Stimulated activated effector memory CD8-positive, alpha-beta T cell treated with anti-CD3 and anti-CD28 coated beads, Interleukin-12 subunit alpha, Interleukin-12 subunit beta, amount 100 ng/mL, for 72 hours (primary cell): ENCODE results near the gene DENND1A.

Source experiments
- ATAC-seq: fragments of 150-1000 bp; cut with Tn5 transposase; 2 replicates; pipeline ENCODE4 v1.10.0; 2021
- DNase-seq, 2 donors: peaks; one replicate each; pipeline ENCODE4 v3.0.0; 2021 to 2022; ENCODE audit warnings: low spot score in 2 of 2
- H3K27ac Mint-ChIP-seq: one replicate; pipeline ENCODE4 v1.8.0; 2022; ENCODE audit warnings: mild to moderate bottlenecking, mixed read lengths
- H3K36me3 Mint-ChIP-seq: one replicate; pipeline ENCODE4 v1.8.0; 2022; ENCODE audit warnings: mild to moderate bottlenecking, mixed read lengths
- H3K4me1 Mint-ChIP-seq: one replicate; pipeline ENCODE4 v1.8.0; 2022; ENCODE audit warnings: mixed read lengths
- H3K4me3 Mint-ChIP-seq: one replicate; pipeline ENCODE4 v1.8.0; 2022; ENCODE audit warnings: mild to moderate bottlenecking, mixed read lengths
- H3K9me3 Mint-ChIP-seq: one replicate; pipeline ENCODE4 v1.8.0; 2022; ENCODE audit warnings: mixed read lengths

Gene DENND1A

GRCh38 chr9:123365881-123366528 is 563.9 kb downstream of the DENND1A start:
- DNase-seq (no peak), ATAC-seq (no peak)
- Mint-ChIP-seq H3K36me3 (no peaks in the 10 kb centered on the region), H3K4me1 (peaks cover 7% of the 10 kb centered on the region), H3K4me3 (no peak overlapping the region), H3K27ac (no peak overlapping the region), H3K9me3 (no peaks in the 10 kb centered on the region)

GRCh38 chr9:123365287-123365880 is 564.5 kb downstream of the DENND1A start:
- Mint-ChIP-seq H3K4me1 (peaks cover 7% of the 10 kb centered on the region), H3K4me3 (no peak overlapping the region), H3K36me3 (no peaks in the 10 kb centered on the region), H3K27ac (no peak overlapping the region), H3K9me3 (no peaks in the 10 kb centered on the region)
- ATAC-seq, result no peak
- DNase-seq, result no peak

GRCh38 chr9:123364241-123364824 is 565.6 kb downstream of the DENND1A start:
- DNase-seq, result no peak
- ATAC-seq, result no peak
- Mint-ChIP-seq H3K27ac (no peak overlapping the region), H3K9me3 (no peaks in the 10 kb centered on the region), H3K4me3 (no peak overlapping the region), H3K4me1 (peaks cover 13% of the 10 kb centered on the region), H3K36me3 (no peaks in the 10 kb centered on the region)

GRCh38 chr9:123362856-123363255 is 567.1 kb downstream of the DENND1A start:
- Mint-ChIP-seq H3K9me3 (no peaks in the 10 kb centered on the region), H3K36me3 (no peaks in the 10 kb centered on the region)
- no peak for DNase-seq

DNA sequence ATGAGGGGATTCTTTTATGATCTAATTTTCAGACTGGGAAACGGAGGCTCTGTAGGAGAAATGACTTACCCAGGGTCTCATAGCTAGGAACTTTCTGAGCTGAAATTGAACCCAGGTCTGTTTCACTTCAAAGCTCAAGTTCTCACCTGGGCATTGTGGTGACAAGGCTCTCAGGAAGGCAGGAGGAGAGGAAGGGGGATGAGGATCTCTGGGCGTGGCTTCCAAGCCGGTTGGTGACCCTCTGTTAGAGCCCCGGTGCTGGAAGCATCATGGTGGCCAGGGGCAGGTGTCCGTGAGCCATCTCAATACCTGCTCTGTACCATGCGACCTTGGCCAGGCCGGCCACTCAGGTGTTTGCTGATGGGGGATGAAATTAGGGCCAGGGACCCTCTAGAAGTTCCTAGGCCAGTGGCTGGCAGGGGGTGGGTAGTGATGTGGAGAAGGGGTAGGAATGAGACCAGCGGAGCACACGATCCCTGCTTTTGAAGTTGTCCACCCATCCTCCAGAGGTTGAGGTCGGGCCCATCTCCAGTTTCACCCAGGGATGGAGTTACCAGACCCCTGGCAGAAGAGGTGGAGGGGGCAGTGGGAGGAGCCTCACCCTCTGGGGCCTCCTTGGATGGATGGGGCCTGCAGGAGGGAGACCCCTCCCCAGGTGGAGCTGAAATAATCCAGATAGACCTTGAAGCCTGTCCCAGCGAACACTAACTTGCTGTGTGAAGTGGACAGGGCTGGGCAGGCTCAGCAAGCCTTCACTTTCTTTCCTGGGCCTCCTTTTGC is 568.0 kb downstream of the DENND1A start:
- no peak overlapping the region for H3K27ac Mint-ChIP-seq
- DNase-seq, result no peak
- peaks cover 14% of the 10 kb centered on the region for H3K4me1 Mint-ChIP-seq
- H3K9me3 Mint-ChIP-seq, result no peaks in the 10 kb centered on the region
- no peaks in the 10 kb centered on the region for H3K36me3 Mint-ChIP-seq
- H3K4me3 Mint-ChIP-seq, result no peak overlapping the region
- ATAC-seq, result no peak

More at GRCh38 chr9:123362856-123363255, 567.1 kb downstream of the DENND1A start:
- peaks cover 14% of the 10 kb centered on the region for H3K4me1 Mint-ChIP-seq
- no peak overlapping the region for H3K27ac Mint-ChIP-seq
- ATAC-seq, result no peak
- H3K4me3 Mint-ChIP-seq, result no peak overlapping the region

DNA sequence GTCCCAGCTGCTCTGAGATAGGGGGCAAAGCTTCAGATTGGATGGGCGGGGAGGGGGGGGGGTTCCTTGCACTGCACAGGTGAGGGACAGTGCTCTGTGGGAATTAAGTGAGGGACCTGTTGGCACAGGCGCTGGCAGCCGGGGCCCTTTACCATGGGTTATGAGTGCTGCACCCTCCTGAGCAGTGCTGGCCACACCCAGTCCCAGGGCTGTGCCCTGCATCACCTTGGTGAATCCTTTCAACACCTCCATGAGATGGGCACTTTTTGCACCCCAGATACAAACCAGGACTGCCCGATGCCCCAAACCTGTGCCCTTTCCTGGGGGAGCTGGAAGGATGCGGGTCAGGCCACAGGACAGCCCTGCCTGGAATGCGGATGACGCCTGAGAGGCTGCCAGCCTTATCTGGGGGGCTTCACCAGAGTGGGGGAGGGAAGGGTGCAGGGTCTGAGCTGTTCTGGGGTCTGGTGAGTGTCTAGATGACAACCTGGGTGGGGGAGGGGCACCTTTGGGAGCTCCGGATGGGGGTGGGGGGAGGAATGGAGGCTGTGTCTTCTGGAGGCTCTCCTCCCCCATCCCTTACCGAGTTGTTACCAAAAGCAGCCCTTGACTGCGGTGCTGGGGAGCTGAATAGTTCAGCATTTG is 568.7 kb downstream of the DENND1A start:
- Mint-ChIP-seq H3K4me1 (peaks cover 14% of the 10 kb centered on the region), H3K4me3 (no peak overlapping the region), H3K9me3 (no peaks in the 10 kb centered on the region), H3K27ac (no peak overlapping the region), H3K36me3 (no peaks in the 10 kb centered on the region)
- ATAC-seq (no peak), DNase-seq (no peak)

DNA sequence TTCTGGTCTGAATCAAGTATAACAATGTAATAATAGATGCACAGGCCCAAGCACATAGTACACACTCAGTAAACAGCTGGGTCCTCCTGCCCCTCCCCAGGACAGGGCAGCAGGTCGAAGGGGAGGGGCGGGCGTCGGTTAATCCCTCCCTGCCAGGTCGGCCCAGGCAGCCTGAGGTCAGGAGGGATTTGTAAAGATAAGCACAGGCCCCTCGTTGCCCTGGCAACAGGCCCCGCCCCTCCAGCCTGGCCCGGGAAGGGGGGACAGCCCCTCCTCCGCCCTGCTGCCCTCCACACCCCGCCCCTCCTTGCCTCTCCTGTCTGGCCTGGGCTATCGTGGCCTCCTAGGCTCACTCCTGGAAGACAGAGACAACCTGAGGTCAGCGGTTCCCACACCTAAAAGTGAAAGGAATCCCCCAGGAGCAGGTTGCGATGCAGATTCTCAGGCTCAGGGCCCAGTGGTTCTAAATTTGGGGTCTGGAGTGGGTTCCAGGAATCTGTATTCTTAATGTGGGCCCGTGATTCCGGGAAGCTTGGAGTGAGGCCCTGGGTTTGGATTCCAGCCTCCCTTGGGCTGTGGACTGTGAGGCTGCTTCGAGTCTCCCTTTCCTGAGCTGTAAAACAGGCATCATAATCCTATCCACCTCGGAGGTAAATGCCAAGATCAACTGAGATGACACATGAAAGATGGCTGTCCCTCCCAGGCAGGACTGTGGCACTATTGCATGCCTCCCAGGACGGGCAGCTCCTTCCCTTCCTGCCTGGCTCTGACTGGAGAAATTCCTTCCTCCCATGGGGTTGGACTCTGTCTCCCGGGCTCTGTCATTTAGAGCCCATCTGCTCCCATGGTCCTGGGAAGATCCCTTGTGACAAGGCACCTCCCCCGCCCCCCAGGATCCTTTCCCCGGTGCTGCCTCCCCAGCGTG is 569.5 kb downstream of the DENND1A start:
- Mint-ChIP-seq H3K4me1 (peaks cover 14% of the 10 kb centered on the region), H3K9me3 (no peaks in the 10 kb centered on the region), H3K27ac (no peak overlapping the region), H3K4me3 (no peak overlapping the region), H3K36me3 (no peaks in the 10 kb centered on the region)
- DNase-seq (peak in 1 of 2 donors; percentile 15), ATAC-seq (peak; percentile 34)

GRCh38 chr9:123359546-123359945 is 570.4 kb downstream of the DENND1A start:
- no peak overlapping the region for H3K27ac Mint-ChIP-seq

DNA sequence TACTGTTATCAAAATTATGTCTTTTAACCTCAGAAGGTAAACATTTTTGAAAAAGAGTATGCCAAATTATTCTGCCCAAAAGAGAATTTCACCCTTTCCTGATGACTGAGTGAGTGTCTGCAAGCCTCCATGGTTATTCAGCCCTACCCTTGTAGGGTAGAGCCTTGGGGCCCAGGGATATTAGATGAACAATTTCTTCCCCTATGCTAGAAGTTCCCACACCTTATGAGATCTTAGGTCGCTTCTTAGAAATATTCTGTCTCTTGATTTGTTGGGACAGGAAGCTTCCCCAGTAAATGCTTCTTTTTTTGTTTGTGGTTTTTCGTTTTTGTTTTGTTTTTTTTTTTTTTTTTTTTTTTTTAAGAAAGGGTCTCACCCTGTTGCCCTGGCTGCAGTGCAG is 570.8 kb downstream of the DENND1A start:
- no peaks in the 10 kb centered on the region for H3K9me3 Mint-ChIP-seq
- ATAC-seq (no peak), DNase-seq (no peak)
- peaks cover 13% of the 10 kb centered on the region for H3K4me1 Mint-ChIP-seq
- H3K27ac Mint-ChIP-seq, result no peak overlapping the region
- H3K36me3 Mint-ChIP-seq, result no peaks in the 10 kb centered on the region
- H3K4me3 Mint-ChIP-seq, result no peak overlapping the region

More at GRCh38 chr9:123359546-123359945, 570.4 kb downstream of the DENND1A start:
- H3K9me3 Mint-ChIP-seq, result no peaks in the 10 kb centered on the region
- H3K4me1 Mint-ChIP-seq, result peaks cover 14% of the 10 kb centered on the region
- no peak for ATAC-seq
- DNase-seq, result no peak
- no peaks in the 10 kb centered on the region for H3K36me3 Mint-ChIP-seq
- H3K4me3 Mint-ChIP-seq, result no peak overlapping the region

DNA sequence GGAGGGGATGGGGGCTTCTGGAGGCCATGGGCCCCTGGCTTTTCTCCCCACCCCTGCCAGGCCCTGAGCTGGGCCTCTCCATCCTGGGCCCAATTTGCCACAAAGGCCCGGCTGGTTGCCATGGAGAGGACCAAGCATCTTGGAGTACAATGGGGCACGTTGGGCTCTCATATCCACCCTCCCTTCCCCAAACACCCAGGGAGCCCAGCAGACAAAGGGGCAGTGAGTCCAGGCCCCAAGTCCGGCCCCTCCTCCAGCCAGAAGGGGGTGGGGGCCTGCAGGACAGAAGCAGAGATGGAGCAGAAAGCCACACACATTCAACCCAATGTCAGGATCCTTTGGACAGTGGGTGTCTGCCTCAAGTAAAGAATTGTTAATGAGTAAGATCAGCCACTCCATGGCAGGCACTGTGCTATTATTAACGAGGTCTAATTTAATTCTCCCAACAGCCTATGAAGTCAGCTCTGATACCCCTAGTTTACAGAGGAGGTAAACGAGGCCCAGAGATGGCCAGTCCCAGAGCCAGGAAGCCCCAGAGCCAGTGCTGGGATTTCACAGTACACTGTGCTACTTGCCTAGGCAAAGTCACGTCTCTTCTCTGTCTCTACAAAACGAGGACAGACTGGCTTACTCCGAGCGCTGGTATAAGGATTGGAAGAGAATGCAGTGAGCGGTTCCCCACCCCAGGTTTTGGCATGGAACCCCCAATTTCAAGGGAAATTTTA is 571.6 kb downstream of the DENND1A start:
- no peak for ATAC-seq
- Mint-ChIP-seq H3K4me3 (no peak overlapping the region), H3K9me3 (no peaks in the 10 kb centered on the region), H3K27ac (no peak overlapping the region), H3K36me3 (no peaks in the 10 kb centered on the region), H3K4me1 (peaks cover 14% of the 10 kb centered on the region)
- no peak for DNase-seq

GRCh38 chr9:123357743-123358059 is 572.2 kb downstream of the DENND1A start:
- Mint-ChIP-seq H3K36me3 (no peaks in the 10 kb centered on the region), H3K4me3 (no peak overlapping the region), H3K4me1 (peaks cover 14% of the 10 kb centered on the region), H3K27ac (no peak overlapping the region), H3K9me3 (no peaks in the 10 kb centered on the region)
- no peak for DNase-seq
- ATAC-seq, result no peak

- no peak for ATAC-seq
- DNase-seq, result no peak
- no peaks in the 10 kb centered on the region for H3K36me3 Mint-ChIP-seq
- peaks cover 14% of the 10 kb centered on the region for H3K4me1 Mint-ChIP-seq
- H3K4me3 Mint-ChIP-seq, result no peak overlapping the region
- no peak overlapping the region for H3K27ac Mint-ChIP-seq
- no peaks in the 10 kb centered on the region for H3K9me3 Mint-ChIP-seq
Measured at GRCh38 chr9:123356851-123357742, 572.8 kb downstream of the DENND1A start.

DNA sequence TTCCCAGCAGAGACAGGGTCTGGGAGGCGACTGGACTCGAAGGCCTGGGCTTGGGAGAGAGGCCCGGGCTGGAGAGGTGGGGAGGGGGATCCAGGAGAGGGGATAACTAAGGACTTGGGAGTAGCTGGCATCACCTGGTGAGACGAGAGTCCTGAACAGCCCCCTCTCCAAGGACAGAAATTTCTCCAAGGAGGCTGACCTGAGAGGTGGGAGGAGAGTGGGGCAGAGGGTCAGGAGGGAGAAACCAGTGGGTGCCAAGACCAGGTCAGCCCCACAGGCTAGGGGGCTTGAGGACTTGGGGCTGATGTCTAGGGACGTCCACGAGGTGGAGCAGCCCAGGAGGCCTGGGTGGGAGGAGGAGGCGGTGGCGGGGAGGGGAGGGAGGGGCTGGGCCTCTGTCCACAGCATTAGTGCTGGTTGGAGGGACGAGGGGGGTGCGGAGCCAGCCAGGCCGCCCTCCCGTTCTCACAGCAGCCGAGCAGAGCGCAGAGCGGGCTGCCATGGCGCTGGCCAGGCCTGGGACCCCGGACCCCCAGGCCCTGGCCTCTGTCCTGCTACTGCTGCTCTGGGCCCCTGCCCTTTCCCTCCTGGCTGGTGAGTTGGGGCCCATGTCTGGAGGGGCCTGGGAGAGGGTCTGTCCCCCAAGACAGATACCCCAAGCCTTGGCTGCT is 574.0 kb downstream of the DENND1A start, which contains the start of gene CRB2:
Gene CRB2, plus strand, starts transcription at position 437 of the 671 bp plus-strand sequence. Its CDS starts 64 bp downstream, at position 501.
- Mint-ChIP-seq H3K36me3 (no peaks in the 10 kb centered on the region), H3K27ac (peak within 1 kb of the TSS; percentile 76)
- ATAC-seq, result no peak

More for the DNA sequence above, 574.0 kb downstream of the DENND1A start, which contains the start of gene CRB2:
- no peak within 1 kb of the TSS for H3K4me3 Mint-ChIP-seq
- H3K4me1 Mint-ChIP-seq, result peaks cover 14% of the 10 kb centered on the region
- no peak for DNase-seq
- no peaks in the 10 kb centered on the region for H3K9me3 Mint-ChIP-seq
